Panc1 (cell line): Measurements from ENCODE around the gene PLD2.

Experiments used
- CTCF ChIP-seq: fragments of 450-650 bp; IDR thresholded peaks from 2 replicates; pipeline ENCODE4 v1.5.1; 2017; ENCODE audit warnings: mild to moderate bottlenecking
- POLR2AphosphoS5 ChIP-seq: IDR thresholded peaks from 2 replicates; pipeline ENCODE4 v1.6.1; 2012; ENCODE audit warnings: mild to moderate bottlenecking, low read depth, low read length, moderate library complexity
- SIN3A ChIP-seq: IDR thresholded peaks from 2 replicates; pipeline ENCODE4 v1.6.1; 2012; ENCODE audit warnings: low read depth, mild to moderate bottlenecking, low read length, moderate library complexity, borderline replicate concordance; ENCODE audit not compliant: insufficient read depth
- TCF7L2 ChIP-seq: IDR thresholded peaks from 2 replicates; pipeline ENCODE4 v1.6.1; 2011; ENCODE audit warnings: mild to moderate bottlenecking, low read depth, low read length, inconsistent platforms

GRCh38 chr17:4822835-4823234 is 15.9 kb downstream of the PLD2 start:
- TF ChIP-seq POLR2AphosphoS5 (no peak), CTCF (no peak), TCF7L2 (no peak), SIN3A (no peak)
